Mesendoderm (in vitro differentiated cells): ENCODE measurements around the gene TMEM63B.

ENCODE experiments used
- DNase-seq: peaks from one replicate; pipeline ENCODE4 v3.0.0; 2013
- H2AK5ac ChIP-seq: 2 replicates; pipeline ENCODE4 v1.6.1; 2013; ENCODE audit warnings: low read length, inconsistent platforms
- H2BK120ac ChIP-seq: 2 replicates; pipeline ENCODE4 v1.6.1; 2013; ENCODE audit warnings: low read depth, mild to moderate bottlenecking, low read length, moderate library complexity, mixed read lengths
- H2BK15ac ChIP-seq: replicated peaks from 2 replicates; pipeline ENCODE4 v1.6.1; 2013; ENCODE audit warnings: low read depth, mild to moderate bottlenecking, moderate library complexity
- H2BK5ac ChIP-seq: 2 replicates; pipeline ENCODE4 v1.6.1; 2013; ENCODE audit warnings: low read length, inconsistent platforms
- H3K18ac ChIP-seq: 2 replicates; pipeline ENCODE4 v1.6.1; 2013; ENCODE audit warnings: mild to moderate bottlenecking, low read length, mixed read lengths
- H3K23ac ChIP-seq: one replicate; pipeline ENCODE4 v1.6.1; 2013; ENCODE audit warnings: low read length
- H3K27ac ChIP-seq: 2 replicates; pipeline ENCODE4 v1.5.1; 2013; ENCODE audit warnings: low read depth, mild to moderate bottlenecking, inconsistent platforms, low read length, moderate library complexity
- H3K27me3 ChIP-seq: 2 replicates; pipeline ENCODE4 v1.6.1; 2013; ENCODE audit warnings: low read length, control low read depth, mild to moderate bottlenecking, inconsistent platforms; ENCODE audit not compliant: insufficient read depth, poor library complexity
- H3K36me3 ChIP-seq: 2 replicates; pipeline ENCODE4 v1.6.1; 2013; ENCODE audit warnings: low read length, inconsistent platforms; ENCODE audit not compliant: control insufficient read depth, insufficient read depth
- H3K4ac ChIP-seq: one replicate; pipeline ENCODE4 v1.6.1; 2013; ENCODE audit warnings: low read depth, mild to moderate bottlenecking, low read length, moderate library complexity
- H3K4me1 ChIP-seq: 2 replicates; pipeline ENCODE4 v1.6.1; 2013; ENCODE audit warnings: low read depth, low read length, inconsistent platforms; ENCODE audit not compliant: control insufficient read depth
- H3K4me2 ChIP-seq: 2 replicates; pipeline ENCODE4 v1.6.1; 2013; ENCODE audit warnings: low read length
- H3K4me3 ChIP-seq: 2 replicates; pipeline ENCODE4 v1.5.1; 2013; ENCODE audit warnings: mild to moderate bottlenecking, low read length
- H3K56ac ChIP-seq: one replicate; pipeline ENCODE4 v1.6.1; 2013; ENCODE audit warnings: low read length
- H3K79me1 ChIP-seq: 2 replicates; pipeline ENCODE4 v1.6.1; 2013; ENCODE audit warnings: low read length, inconsistent platforms
- H3K79me2 ChIP-seq: 2 replicates; pipeline ENCODE4 v1.6.1; 2013; ENCODE audit warnings: mild to moderate bottlenecking, low read length; ENCODE audit not compliant: control insufficient read depth, insufficient read depth
- H3K9ac ChIP-seq: 2 replicates; pipeline ENCODE4 v1.6.1; 2013; ENCODE audit warnings: low read length, inconsistent platforms
- H4K5ac ChIP-seq: one replicate; pipeline ENCODE4 v1.6.1; 2013; ENCODE audit warnings: low read length
- H4K8ac ChIP-seq: one replicate; pipeline ENCODE4 v1.6.1; 2013; ENCODE audit warnings: low read depth, mild to moderate bottlenecking, control low read depth, low read length, moderate library complexity
- WGBS: extraction: QIAGEN DNeasy Blood & Tissue Kit; methylation state at CpG from one replicate; pipeline ENCODE4 v1.1.7; 2013; ENCODE audit warnings: low lambda C conversion rate, missing lambda C conversion rate; ENCODE audit not compliant: insufficient coverage; ENCODE audit errors: extremely low coverage; 5-methylcytosine and 5-hydroxymethylcytosine counted together

Gene TMEM63B

GRCh38 chr6:44116641-44117382 is 10.5 kb upstream of the TMEM63B start:
- Histone ChIP-seq H3K27me3 (no peaks in the 10 kb centered on the region), H3K4me2 (no peak overlapping the region), H4K8ac (no peak overlapping the region), H3K36me3 (peaks cover 16% of the 10 kb centered on the region), H3K18ac (no peak overlapping the region), H3K4me3 (no peak overlapping the region), H3K27ac (no peak overlapping the region), H3K23ac (no peak overlapping the region), H2AK5ac (no peak overlapping the region), H3K79me2 (peaks cover 61% of the 10 kb centered on the region), H2BK5ac (no peak overlapping the region), H3K4me1 (peaks cover 5% of the 10 kb centered on the region), H3K4ac (no peak overlapping the region), H2BK120ac (no peak overlapping the region), H4K5ac (no peak overlapping the region), H3K79me1 (peaks cover 29% of the 10 kb centered on the region), H2BK15ac (no peak overlapping the region), H3K56ac (no peak overlapping the region), H3K9ac (no peak overlapping the region)
- WGBS: no CpG with 5 or more reads among the region's 4 CpGs
- no peak for DNase-seq

DNA sequence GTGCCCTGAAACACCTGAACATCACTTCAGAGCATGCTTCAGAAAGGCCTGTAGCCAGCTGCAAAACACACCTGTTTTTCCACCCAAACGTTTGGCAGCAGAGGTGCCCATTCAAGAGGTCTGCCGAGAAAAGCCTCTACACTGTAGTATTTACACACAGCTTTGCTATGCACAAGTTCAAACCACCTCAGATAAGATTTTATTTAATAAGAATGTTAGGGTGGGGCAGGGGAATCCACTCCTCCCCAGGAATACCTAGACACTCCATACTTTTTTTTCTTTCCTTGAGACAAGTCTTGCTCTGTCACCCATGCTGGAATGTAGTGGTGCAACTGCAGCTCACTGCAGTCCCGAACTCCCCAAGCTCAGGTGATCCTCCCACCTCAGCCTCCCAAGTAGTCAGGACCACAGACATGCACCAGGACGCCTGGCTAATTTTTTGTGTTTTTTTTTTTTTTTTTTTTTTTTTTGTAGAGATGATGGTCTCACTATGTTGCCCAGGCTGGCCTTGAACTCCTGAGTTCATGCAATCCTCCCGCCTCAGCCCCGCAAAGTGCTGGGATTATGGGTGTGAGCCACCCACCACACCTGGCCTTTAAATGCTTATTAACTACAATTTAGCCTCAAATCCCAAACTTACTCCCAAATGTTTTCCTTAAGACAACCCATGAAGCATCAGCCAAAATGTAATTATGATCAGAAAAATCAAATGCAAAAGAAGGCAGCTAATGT is 9.8 kb upstream of the TMEM63B start:
- Histone ChIP-seq H3K4ac (no peak overlapping the region), H3K27me3 (no peaks in the 10 kb centered on the region), H3K4me1 (peaks cover 5% of the 10 kb centered on the region), H3K36me3 (peaks cover 12% of the 10 kb centered on the region), H3K79me1 (peaks cover 30% of the 10 kb centered on the region), H2BK15ac (no peak overlapping the region), H3K79me2 (peaks cover 67% of the 10 kb centered on the region), H3K27ac (no peak overlapping the region), H3K56ac (no peak overlapping the region), H2AK5ac (no peak overlapping the region), H3K4me2 (no peak overlapping the region), H3K9ac (no peak overlapping the region), H3K18ac (no peak overlapping the region), H2BK5ac (no peak overlapping the region), H3K23ac (no peak overlapping the region), H4K8ac (no peak overlapping the region), H4K5ac (no peak overlapping the region), H3K4me3 (no peak overlapping the region), H2BK120ac (no peak overlapping the region)
- WGBS: no CpG with 5 or more reads among the region's 6 CpGs
- no peak for DNase-seq

DNA sequence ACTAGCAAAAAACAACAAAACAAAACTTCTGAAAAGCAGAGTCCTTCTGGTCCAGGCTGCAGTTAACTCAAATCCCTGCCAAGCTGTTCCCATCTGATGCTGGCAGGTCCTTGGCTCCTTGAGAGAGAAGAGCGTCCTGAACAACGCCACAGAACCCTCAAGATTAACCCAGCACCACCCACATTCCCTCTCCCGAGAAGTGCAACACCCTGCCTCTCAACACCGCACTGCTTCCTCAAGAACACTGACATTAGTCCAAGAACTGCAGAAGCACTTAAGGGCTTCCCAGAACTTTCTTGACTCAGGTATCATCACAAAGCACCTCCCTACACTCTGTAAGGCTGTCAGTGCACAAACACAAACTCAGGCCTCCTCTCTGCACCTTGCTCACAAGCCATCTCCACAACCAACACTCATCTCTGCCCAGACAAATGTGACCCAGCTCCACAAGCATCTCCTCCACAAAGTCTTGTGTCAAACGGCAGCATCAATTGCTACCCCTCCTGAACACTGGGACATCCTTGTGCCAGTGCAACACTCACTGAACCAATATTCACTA is 7.6 kb upstream of the TMEM63B start:
- H2BK5ac ChIP-seq: no peak overlapping the region
- no peak overlapping the region for H2BK15ac ChIP-seq
- H3K4ac ChIP-seq: no peak overlapping the region
- H3K79me1 ChIP-seq: peaks cover 33% of the 10 kb centered on the region
- H4K8ac ChIP-seq: no peak overlapping the region
- no CpG with 5 or more reads among the region's 5 CpGs for WGBS
- peak overlapping the region; percentile 72 for H3K23ac ChIP-seq
- no peak overlapping the region for H3K27ac ChIP-seq
- H3K56ac ChIP-seq: peak overlapping the region; percentile 9
- H3K18ac ChIP-seq: no peak overlapping the region
- peaks cover 2% of the 10 kb centered on the region for H3K36me3 ChIP-seq
- H3K4me1 ChIP-seq: peaks cover 8% of the 10 kb centered on the region
- no peak overlapping the region for H3K4me2 ChIP-seq
- no peak for DNase-seq
- H2BK120ac ChIP-seq: no peak overlapping the region
- H4K5ac ChIP-seq: no peak overlapping the region
- peaks cover 90% of the 10 kb centered on the region for H3K79me2 ChIP-seq
- no peak overlapping the region for H3K4me3 ChIP-seq
- H2AK5ac ChIP-seq: no peak overlapping the region
- H3K9ac ChIP-seq: no peak overlapping the region
- H3K27me3 ChIP-seq: no peaks in the 10 kb centered on the region

DNA sequence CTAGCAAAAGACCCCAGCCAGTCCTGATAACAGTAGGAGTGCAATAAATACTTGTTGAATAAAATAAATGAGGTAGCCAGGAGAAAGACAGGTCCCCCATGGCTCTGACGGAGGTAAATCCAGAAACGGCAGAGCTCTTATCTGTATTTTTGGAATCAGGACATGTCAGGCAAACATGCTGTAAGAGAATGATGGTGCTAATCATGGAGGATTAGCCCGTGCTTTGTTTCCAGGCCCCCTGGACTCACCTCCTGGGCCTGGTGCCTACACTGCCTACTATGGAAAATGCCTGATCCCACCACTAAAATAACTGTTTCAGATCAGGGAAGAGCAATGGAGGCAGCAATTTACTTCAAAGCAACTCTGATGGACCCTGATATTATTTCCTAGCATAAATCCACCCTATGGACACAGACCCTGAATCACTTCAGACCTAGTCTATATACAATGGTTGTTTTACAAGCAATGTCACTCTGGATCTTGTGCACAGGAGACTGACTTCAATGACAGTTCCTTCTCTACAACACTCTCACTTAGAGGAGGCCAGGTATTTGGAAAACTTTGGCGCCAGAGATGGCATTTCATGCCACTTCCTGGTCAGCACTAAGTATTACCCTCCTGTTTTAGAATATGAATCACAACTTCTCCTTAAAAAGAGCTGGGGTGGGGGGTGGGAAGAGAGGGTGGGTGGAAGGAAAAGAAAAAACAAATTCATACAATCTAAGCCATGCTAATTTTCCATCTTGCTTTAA is 6.5 kb upstream of the TMEM63B start:
- Histone ChIP-seq H3K9ac (no peak overlapping the region), H3K4me2 (no peak overlapping the region), H2BK15ac (no peak overlapping the region), H3K27ac (no peak overlapping the region), H4K5ac (no peak overlapping the region), H3K18ac (no peak overlapping the region), H3K4me3 (no peak overlapping the region), H4K8ac (no peak overlapping the region), H3K27me3 (no peaks in the 10 kb centered on the region), H3K79me1 (peaks cover 29% of the 10 kb centered on the region), H3K23ac (no peak overlapping the region), H2BK5ac (no peak overlapping the region), H3K4me1 (peaks cover 11% of the 10 kb centered on the region), H3K36me3 (no peaks in the 10 kb centered on the region), H2BK120ac (no peak overlapping the region), H3K79me2 (peaks cover 95% of the 10 kb centered on the region), H2AK5ac (no peak overlapping the region), H3K4ac (no peak overlapping the region), H3K56ac (no peak overlapping the region)
- no CpG with 5 or more reads among the region's 4 CpGs for WGBS
- peak; percentile 64 for DNase-seq

GRCh38 chr6:44122801-44123200 is 4.6 kb upstream of the TMEM63B start:
- no peaks in the 10 kb centered on the region for H3K36me3 ChIP-seq
- DNase-seq: no peak
- no peak overlapping the region for H3K4ac ChIP-seq
- H4K5ac ChIP-seq: no peak overlapping the region
- H3K27ac ChIP-seq: no peak overlapping the region
- no peak overlapping the region for H3K4me2 ChIP-seq
- H3K9ac ChIP-seq: peak overlapping the region; percentile 37
- H2AK5ac ChIP-seq: no peak overlapping the region
- H4K8ac ChIP-seq: no peak overlapping the region
- H3K27me3 ChIP-seq: no peaks in the 10 kb centered on the region
- H3K4me1 ChIP-seq: peaks cover 14% of the 10 kb centered on the region
- no peak overlapping the region for H2BK120ac ChIP-seq
- no peak overlapping the region for H2BK15ac ChIP-seq
- H3K4me3 ChIP-seq: no peak overlapping the region
- peaks cover 22% of the 10 kb centered on the region for H3K79me1 ChIP-seq
- H3K79me2 ChIP-seq: peaks cover 87% of the 10 kb centered on the region
- no CpG with 5 or more reads among the region's 1 CpG for WGBS
- no peak overlapping the region for H3K56ac ChIP-seq
- H3K23ac ChIP-seq: no peak overlapping the region
- H3K18ac ChIP-seq: no peak overlapping the region
- no peak overlapping the region for H2BK5ac ChIP-seq
